Stomach (tissue), 9 donors: ENCODE results near the gene FLOT2. TPM values are rescaled to one million over a fixed set of nuclear protein-coding genes. Genes with fewer than 3 reads are reported as not detected.

Source experiments
- DNase-seq, 2 donors: peaks; one replicate each; pipeline versions ENCODE4 v3.0.0 to v3.0.0-alpha.2; 2013 to 2019
- H3K27ac ChIP-seq, 5 donors: fragments of 200-600 bp in 4 of 5; sonication (generic) in 4 of 5; one replicate each; pipeline ENCODE4 v1.5.1; 2013 to 2019; ENCODE audit warnings: mild to moderate bottlenecking in 1 of 5, moderate library complexity in 1 of 5
- H3K27me3 ChIP-seq, 3 donors: fragments of 200-600 bp; sonication (generic); one replicate each; pipeline ENCODE4 v1.5.1; 2017 to 2019; ENCODE audit warnings: mixed run types in 1 of 3
- H3K36me3 ChIP-seq, 4 donors: fragments of 200-600 bp; sonication (generic); 1 replicate in 3 of 4; 2 replicates in 1 of 4; pipeline ENCODE4 v1.5.1; 2016 to 2019
- H3K4me1 ChIP-seq, 4 donors: fragments of 200-600 bp; sonication (generic); one replicate each; pipeline ENCODE4 v1.5.1; 2016 to 2019
- H3K4me3 ChIP-seq, 4 donors: fragments of 200-600 bp; sonication (generic) in 3 of 4; one replicate each; pipeline ENCODE4 v1.5.1; 2016 to 2019; ENCODE audit warnings: mild to moderate bottlenecking in 1 of 4
- H3K9me3 ChIP-seq, 4 donors: fragments of 200-600 bp; sonication (generic); one replicate each; pipeline ENCODE4 v1.5.1; 2016 to 2019
- EP300 ChIP-seq: sonication (generic); formaldehyde crosslinking; IDR thresholded peaks from one replicate; pipeline ENCODE4 v1.6.1; 2017; ENCODE audit warnings: antibody characterized with exemption
- POLR2A ChIP-seq, 4 donors: fragments of 450-650 bp; IDR thresholded peaks; one replicate each; pipeline ENCODE4 v1.6.1; 2016; ENCODE audit warnings: antibody characterized with exemption in 4 of 4, control low read depth in 2 of 4, mild to moderate bottlenecking in 1 of 4, moderate library complexity in 1 of 4
- POLR2AphosphoS5 ChIP-seq, 3 donors: sonication (generic); formaldehyde crosslinking; IDR thresholded peaks; one replicate each; pipeline ENCODE4 v1.6.1; 2016; ENCODE audit warnings: antibody characterized with exemption in 3 of 3
- WGBS, 5 donors: extraction: QIAGEN DNeasy Blood & Tissue Kit in 3 of 5; methylation state at CpG; one replicate each; pipeline versions ENCODE4 v1.1.5 to v1.1.7; 2013 to 2018; 5-methylcytosine and 5-hydroxymethylcytosine counted together
- intact Hi-C: fragments of 100-400 bp; cut with DNase I; formaldehyde crosslinking; loops from one replicate; pipeline ENCODE4 v1.15.1; 2023; ENCODE audit warnings: low total_unique reads
- polyA plus RNA-seq, 3 donors: library from polyadenylated mRNA; stranded (reverse); fragments of 200-250 nt; gene quantifications; one replicate each; pipeline ENCODE4 v1.2.3, GENCODE V29; 2013
- total RNA-seq, 5 donors: library from RNA; depleted of rRNA; stranded (reverse); fragments of >200 nt; gene quantifications; one replicate each; pipeline versions ENCODE4 v1.1.0 to v1.2.3, GENCODE V29; 2014 to 2016
- TF ChIP-seq, protein P1 (sequence below), 7 experiments: fragments of 450-650 bp in 4 of 7; fragments of 200-600 bp in 3 of 7; sonication (generic) in 3 of 7; IDR thresholded peaks; one replicate each; pipeline ENCODE4 v1.5.1; 2016 to 2019; ENCODE audit warnings: antibody characterized with exemption in 7 of 7, control low read depth in 2 of 7, mild to moderate bottlenecking in 1 of 7
- donor health status: healthy with polysubstance abuse.
- donor health status: Bipolar disorder and iron deficiency.
- donor health status: healthy.

FLOT2 gene
- total and polyA plus RNA-seq, 8 donors = 19.5 to 80.5 (median 40.8) TPM

DNA sequence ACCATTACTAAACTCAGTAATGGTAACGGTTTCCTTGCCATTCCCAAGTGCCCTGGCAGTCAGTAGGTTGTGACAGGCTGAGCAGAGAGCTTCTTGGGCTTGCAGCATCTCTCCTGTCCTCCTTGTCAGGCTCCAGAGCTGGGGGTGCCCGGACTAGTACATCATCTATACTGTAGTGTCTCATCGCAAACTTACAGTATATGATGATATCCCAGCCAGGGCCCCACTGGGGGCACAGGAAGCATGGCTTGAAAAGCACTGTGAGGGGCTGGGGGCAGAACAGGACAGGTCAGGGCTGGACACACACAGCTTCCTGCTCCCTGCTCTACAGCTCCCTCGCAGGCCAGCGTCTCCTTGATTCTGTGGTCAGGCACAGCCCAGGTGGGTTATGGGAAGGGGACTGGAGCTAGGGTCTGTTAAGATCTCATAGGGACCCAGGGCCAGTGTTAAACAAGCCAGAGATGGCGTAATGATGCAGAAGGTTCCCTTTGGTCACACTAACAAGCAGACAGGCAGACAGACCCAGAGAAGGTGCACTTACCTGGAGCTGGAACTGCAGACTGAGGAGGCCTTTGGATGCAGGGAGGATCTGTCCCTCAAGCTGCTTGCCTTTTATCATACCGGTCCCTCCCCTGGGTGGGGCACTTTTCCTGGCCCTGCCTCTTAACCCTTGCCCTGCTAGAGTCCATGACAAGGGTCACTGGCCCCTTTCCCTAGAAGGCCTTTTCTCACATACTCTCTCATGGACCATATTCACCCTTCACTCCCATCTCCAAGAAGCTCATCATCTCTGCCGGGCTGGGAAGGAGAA, 35.9 kb downstream of the FLOT2 start:
- intact Hi-C loops = no loop called here

DNA sequence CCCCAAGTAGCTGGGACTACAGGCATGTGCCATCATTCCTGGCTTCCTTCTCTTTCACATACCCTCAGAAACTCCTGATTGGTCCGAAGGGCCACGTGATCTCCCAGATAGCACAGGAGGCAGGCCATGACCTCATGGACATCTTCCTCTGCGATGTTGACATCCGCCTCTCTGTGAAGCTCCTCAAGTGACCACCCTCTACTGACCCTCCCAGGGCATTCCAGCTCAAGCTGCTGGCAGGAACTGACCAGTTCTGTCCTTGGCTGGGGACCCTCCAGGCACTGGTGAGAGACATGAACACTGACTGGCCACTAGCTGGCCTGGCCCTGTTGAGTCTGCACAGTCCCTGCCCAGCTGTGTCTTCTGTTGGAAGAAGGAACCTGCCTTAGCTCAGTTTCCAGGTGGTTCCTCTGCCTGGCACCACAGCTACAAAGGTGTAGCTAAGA, 37.1 kb downstream of the FLOT2 start:
- H3K36me3 ChIP-seq = peaks cover 43 to 61% (median 56%) of the 10 kb centered on the region in 4 donors
- DNase-seq = no peak
- intact Hi-C loops = no loop called here

More for the DNA sequence above, 35.9 kb downstream of the FLOT2 start:
- H3K27me3 ChIP-seq = no peaks in the 10 kb centered on the region
- no peak for DNase-seq
- no peak overlapping the region for H3K4me3 ChIP-seq
- H3K4me1 ChIP-seq = peaks cover 0 to 11% (median 0%) of the 10 kb centered on the region in 4 donors
- peaks cover 37 to 56% (median 51%) of the 10 kb centered on the region in 4 donors for H3K36me3 ChIP-seq
- TF ChIP-seq EP300 (no peak), POLR2A (IDR thresholded peaks at IDR 0.05) (no peak), POLR2AphosphoS5 (IDR thresholded peaks at IDR 0.05) (no peak)
- TF ChIP-seq, protein P1, sequence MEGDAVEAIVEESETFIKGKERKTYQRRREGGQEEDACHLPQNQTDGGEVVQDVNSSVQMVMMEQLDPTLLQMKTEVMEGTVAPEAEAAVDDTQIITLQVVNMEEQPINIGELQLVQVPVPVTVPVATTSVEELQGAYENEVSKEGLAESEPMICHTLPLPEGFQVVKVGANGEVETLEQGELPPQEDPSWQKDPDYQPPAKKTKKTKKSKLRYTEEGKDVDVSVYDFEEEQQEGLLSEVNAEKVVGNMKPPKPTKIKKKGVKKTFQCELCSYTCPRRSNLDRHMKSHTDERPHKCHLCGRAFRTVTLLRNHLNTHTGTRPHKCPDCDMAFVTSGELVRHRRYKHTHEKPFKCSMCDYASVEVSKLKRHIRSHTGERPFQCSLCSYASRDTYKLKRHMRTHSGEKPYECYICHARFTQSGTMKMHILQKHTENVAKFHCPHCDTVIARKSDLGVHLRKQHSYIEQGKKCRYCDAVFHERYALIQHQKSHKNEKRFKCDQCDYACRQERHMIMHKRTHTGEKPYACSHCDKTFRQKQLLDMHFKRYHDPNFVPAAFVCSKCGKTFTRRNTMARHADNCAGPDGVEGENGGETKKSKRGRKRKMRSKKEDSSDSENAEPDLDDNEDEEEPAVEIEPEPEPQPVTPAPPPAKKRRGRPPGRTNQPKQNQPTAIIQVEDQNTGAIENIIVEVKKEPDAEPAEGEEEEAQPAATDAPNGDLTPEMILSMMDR (IDR thresholded peaks at IDR 0.05) = no peak
- WGBS, 5 donors = 61 to 69% (median 62%) methylated on average over 8 of the region's 8 CpGs
- no peak overlapping the region for H3K27ac ChIP-seq
- no peaks in the 10 kb centered on the region for H3K9me3 ChIP-seq

DNA sequence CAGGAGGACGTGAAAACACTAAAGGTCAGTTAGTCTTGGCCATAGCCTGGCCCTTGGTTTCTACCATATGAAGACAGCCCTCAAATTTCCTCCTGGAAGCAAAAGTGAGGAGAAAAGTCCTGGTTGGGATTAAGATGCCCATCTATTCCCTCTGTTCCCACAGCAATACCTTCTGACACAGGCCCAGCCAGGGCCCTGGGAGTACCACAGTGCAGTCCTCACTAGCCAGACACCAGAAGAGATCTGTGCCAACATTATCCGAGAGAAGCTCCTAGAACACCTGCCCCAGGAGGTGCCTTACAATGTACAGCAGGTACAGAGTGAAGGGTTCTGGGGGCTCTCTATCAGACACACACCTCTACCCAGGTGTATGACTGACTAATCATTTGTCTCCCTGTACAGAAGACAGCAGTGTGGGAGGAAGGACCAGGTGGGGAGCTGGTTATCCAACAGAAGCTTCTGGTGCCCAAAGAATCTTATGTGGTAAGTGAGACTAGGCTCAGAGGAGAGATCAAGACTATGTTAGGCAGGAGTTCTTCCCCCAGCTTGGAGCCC, 38.7 kb downstream of the FLOT2 start:
- Histone ChIP-seq H3K4me3 (no peak overlapping the region), H3K4me1 (peaks cover 6 to 18% (median 16%) of the 10 kb centered on the region in 4 donors), H3K9me3 (no peaks in the 10 kb centered on the region), H3K27ac (no peak overlapping the region), H3K27me3 (no peaks in the 10 kb centered on the region), H3K36me3 (peaks cover 43 to 61% (median 56%) of the 10 kb centered on the region in 4 donors)
- DNase-seq = no peak
- TF ChIP-seq POLR2AphosphoS5 (IDR thresholded peaks at IDR 0.05) (no peak), POLR2A (IDR thresholded peaks at IDR 0.05) (no peak), EP300 (no peak)
- TF ChIP-seq, protein P1 (IDR thresholded peaks at IDR 0.05) = no peak
- intact Hi-C loops = no loop called here
- 42 to 68% (median 49%) methylated on average over 2 of the region's 2 CpGs for WGBS, 5 donors

More for the DNA sequence above, 37.1 kb downstream of the FLOT2 start:
- Histone ChIP-seq H3K4me1 (peaks cover 4 to 9% (median 7%) of the 10 kb centered on the region in 4 donors), H3K4me3 (no peak overlapping the region), H3K9me3 (no peaks in the 10 kb centered on the region), H3K27me3 (no peaks in the 10 kb centered on the region), H3K27ac (no peak overlapping the region)
- WGBS, 5 donors = 77 to 97% (median 95%) methylated on average over 4 of the region's 4 CpGs
- no peak for TF ChIP-seq EP300
- TF ChIP-seq, protein P1 (IDR thresholded peaks at IDR 0.05) = no peak
- no peak for TF ChIP-seq POLR2A (IDR thresholded peaks at IDR 0.05)
- no peak for TF ChIP-seq POLR2AphosphoS5 (IDR thresholded peaks at IDR 0.05)

DNA sequence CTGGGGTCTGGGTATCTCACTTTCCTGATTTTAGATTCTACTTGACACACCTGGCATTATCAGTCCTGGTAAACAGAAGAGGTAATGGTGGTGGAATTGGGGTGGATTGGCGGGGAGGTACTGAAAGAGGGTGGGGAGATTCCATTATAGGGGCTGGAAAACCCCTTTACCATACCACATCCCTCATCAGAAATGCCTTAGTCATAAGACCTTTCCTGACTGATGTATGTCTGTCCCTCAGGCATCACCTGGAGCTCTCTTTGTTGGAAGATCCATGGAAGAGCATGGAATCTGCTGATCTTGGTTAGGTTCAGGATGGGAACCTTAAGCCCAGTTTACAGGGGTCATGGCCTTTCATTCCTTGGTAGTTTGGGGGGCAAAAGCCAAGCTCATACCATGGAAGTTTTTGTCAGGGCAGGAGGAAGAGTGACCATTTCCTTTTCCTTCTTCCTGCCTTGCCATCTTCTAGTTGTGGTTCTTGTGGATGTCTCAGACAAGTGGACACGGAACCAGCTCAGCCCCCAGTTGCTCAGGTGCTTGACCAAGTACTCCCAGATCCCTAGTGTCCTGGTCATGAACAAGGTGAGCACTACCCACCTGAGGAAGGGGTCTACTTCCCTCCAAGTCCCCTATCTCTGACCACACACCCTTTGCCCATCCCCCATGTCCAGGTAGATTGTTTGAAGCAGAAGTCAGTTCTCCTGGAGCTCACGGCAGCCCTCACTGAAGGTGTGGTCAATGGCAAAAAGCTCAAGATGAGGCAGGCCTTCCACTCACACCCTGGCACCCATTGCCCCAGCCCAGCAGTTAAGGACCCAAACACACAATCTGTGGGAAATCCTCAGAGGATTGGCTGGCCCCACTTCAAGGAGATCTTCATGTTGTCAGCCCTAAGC, 39.4 kb downstream of the FLOT2 start:
- Histone ChIP-seq H3K4me1 (peaks cover 6 to 18% (median 17%) of the 10 kb centered on the region in 4 donors), H3K4me3 (no peak overlapping the region), H3K27me3 (no peaks in the 10 kb centered on the region), H3K27ac (no peak overlapping the region), H3K36me3 (peaks cover 43 to 61% (median 56%) of the 10 kb centered on the region in 4 donors), H3K9me3 (no peaks in the 10 kb centered on the region)
- 78 to 92% (median 86%) methylated on average over 3 of the region's 3 CpGs for WGBS, 5 donors
- intact Hi-C loops = no loop called here
- TF ChIP-seq POLR2A (IDR thresholded peaks at IDR 0.05) = no peak
- TF ChIP-seq EP300 = no peak
- no peak for TF ChIP-seq POLR2AphosphoS5 (IDR thresholded peaks at IDR 0.05)
- TF ChIP-seq, protein P1 (IDR thresholded peaks at IDR 0.05) = no peak
- DNase-seq = no peak
